OCI-LY1 (cell line): ENCODE data around the gene HOXB7.

Source experiments
- CTCF ChIP-seq: fragments of 200-600 bp; sonication (generic), shearing (Covaris generic); IDR thresholded peaks from 2 replicates; pipeline ENCODE4 v1.5.1; 2017; ENCODE audit warnings: mild to moderate bottlenecking, antibody characterized with exemption, low read length, moderate library complexity, mixed read lengths
- EZH2 ChIP-seq: fragments of 200-600 bp; sonication (generic), shearing (Covaris generic); IDR thresholded peaks from 2 replicates; pipeline ENCODE4 v1.8.0; 2017; ENCODE audit warnings: borderline replicate concordance, mixed run types, mild to moderate bottlenecking, antibody characterized with exemption, low read length, moderate library complexity, mixed read lengths

GRCh38 chr17:48630009-48630924 is 19.4 kb upstream of the HOXB7 start:
- TF ChIP-seq CTCF (no peak), EZH2 (no peak)
